Measurements from ENCODE around the gene APOA4. TPM values are rescaled to one million over a fixed set of nuclear protein-coding genes. Genes with fewer than 3 reads are reported as not detected.
A peak's percentile ranks its signal among the peaks of the same experiment; 100 is the strongest.

The APOA4 gene
- total and polyA plus RNA-seq, 2 experiments from 2014 or later = not detected

GRCh38 chr11:116838321-116839084 is 15.4 kb upstream of the APOA4 start (continued):
- TF ChIP-seq ZNF114 (CRISPR knock-in tag; IDR thresholded peaks at IDR 0.05) (no peak), POLR2AphosphoS5 (IDR thresholded peaks at IDR 0.05; ENCODE audit: low read depth) (no peak), CREB1 (CRISPR knock-in tag; IDR thresholded peaks at IDR 0.05; ENCODE audit: low read depth) (no peak), CTCF (conservative IDR thresholded peaks at IDR 0.05; ENCODE audit: low read depth in 2 of 2) (no peak), NANOG (IDR thresholded peaks at IDR 0.05; ENCODE audit: borderline replicate concordance) (no peak), EZH2phosphoT487 (IDR thresholded peaks at IDR 0.05; ENCODE audit: unreplicated experiment) (no peak), ETS1 (IDR thresholded peaks at IDR 0.05) (no peak), EZH2 (IDR thresholded peaks at IDR 0.05; ENCODE audit: low read depth, unreplicated experiment) (no peak)

- Mint-ChIP-seq H3K27me3 (ENCODE audit: insufficient read depth, low read depth, poor library complexity) (peaks cover 14% of the 10 kb centered on the region), H3K4me3 (no peak within 1 kb of the TSS; the same call in 2 of the 3 replicates), H3K27ac (no peak within 1 kb of the TSS), H3K4me1 (peaks cover 35% of the 10 kb centered on the region), H3K36me3 (ENCODE audit: low read depth) (no peaks in the 10 kb centered on the region), H3K9me3 (no peaks in the 10 kb centered on the region)
- no peaks in the 10 kb centered on the region for H4K20me1 ChIP-seq (replicated peaks; ENCODE audit: insufficient read depth)
- no peak within 1 kb of the TSS for H3K4me3 ChIP-seq
- ATAC-seq (peak; percentile 5), DNase-seq (ENCODE audit: low spot score) (peak; percentile 25)
- H3K27me3 ChIP-seq (ENCODE audit: insufficient read depth) = no peaks in the 10 kb centered on the region
- H2AFZ ChIP-seq = peak within 1 kb of the TSS; percentile 100
- peaks cover 6% of the 10 kb centered on the region; the same call in 1 of the 2 replicates for H3K4me1 ChIP-seq (ENCODE audit: insufficient read depth)
- H3K9me2 ChIP-seq (ENCODE audit: insufficient read depth) = no peaks in the 10 kb centered on the region
- no peaks in the 10 kb centered on the region for H3K79me2 ChIP-seq (replicated peaks; ENCODE audit: insufficient read depth)
- H3F3A ChIP-seq (replicated peaks; ENCODE audit: low read depth) = 0 out of 2 replicates have a peak, but pooled peaks cover 3% of the 10 kb centered on the region
- no peak within 1 kb of the TSS for H3K27ac ChIP-seq (ENCODE audit: low read depth)
- H3K4me2 ChIP-seq = no peak within 1 kb of the TSS
- H3K36me3 ChIP-seq (ENCODE audit: insufficient read depth) = no peaks in the 10 kb centered on the region
- TF ChIP-seq REST (IDR thresholded peaks at IDR 0.05; ENCODE audit: unreplicated experiment) = no peak
- no peak for TF ChIP-seq POLR2AphosphoS5 (IDR thresholded peaks at IDR 0.05; ENCODE audit: low read depth)
- TF ChIP-seq EZH2phosphoT487 (IDR thresholded peaks at IDR 0.05; ENCODE audit: unreplicated experiment) = no peak
- no peak for TF ChIP-seq ZNF331 (CRISPR knock-in tag; IDR thresholded peaks at IDR 0.05; ENCODE audit: low read depth)
- TF ChIP-seq NANOG (IDR thresholded peaks at IDR 0.05; ENCODE audit: borderline replicate concordance) = no peak
- no peak for TF ChIP-seq CREB1 (CRISPR knock-in tag; IDR thresholded peaks at IDR 0.05; ENCODE audit: low read depth)
- no peak for TF ChIP-seq ETS1 (IDR thresholded peaks at IDR 0.05)
- no peak for TF ChIP-seq ZNF114 (CRISPR knock-in tag; IDR thresholded peaks at IDR 0.05)
- no peak for TF ChIP-seq EZH2 (IDR thresholded peaks at IDR 0.05; ENCODE audit: low read depth, unreplicated experiment)
- TF ChIP-seq STAT1 (IDR thresholded peaks at IDR 0.05; ENCODE audit: unreplicated experiment) = no peak
Observed at GRCh38 chr11:116837231-116838091, 14.4 kb upstream of the APOA4 start, which contains the start of gene APOA1. Gene APOA1 (minus strand): TSS chr11:116837622. CDS start chr11:116837387, 235 bp downstream.
